Cardiac muscle cell (in vitro differentiated cells and primary cell): Measurements from ENCODE around the gene PUM2. TPM values are rescaled to one million over a fixed set of nuclear protein-coding genes. Genes with fewer than 3 reads are reported as not detected.

ENCODE experiments used
- DNase-seq, 2 donors: peaks; one replicate each; pipeline versions ENCODE4 v3.0.0 to v3.0.0-alpha.2; 2010 to 2017; ENCODE audit warnings: low read depth in 1 of 2, low spot score in 1 of 2
- H3K27ac ChIP-seq: fragments of 200-600 bp; sonication (generic); 2 replicates; pipeline ENCODE4 v1.5.1; 2016
- H3K27me3 ChIP-seq: fragments of 200-600 bp; sonication (generic); 2 replicates; pipeline ENCODE4 v1.6.0; 2016; ENCODE audit warnings: control low read depth
- H3K36me3 ChIP-seq: fragments of 200-600 bp; sonication (generic); 2 replicates; pipeline ENCODE4 v1.5.1; 2016; ENCODE audit warnings: control low read depth
- H3K4me1 ChIP-seq: fragments of 200-600 bp; sonication (generic); 2 replicates; pipeline ENCODE4 v1.8.1; 2017; ENCODE audit warnings: low read depth, mild to moderate bottlenecking, mixed run types
- H3K4me3 ChIP-seq: fragments of 200-600 bp; sonication (generic); 2 replicates; pipeline ENCODE4 v1.5.1; 2016; ENCODE audit warnings: mild to moderate bottlenecking
- H3K9me3 ChIP-seq: fragments of 200-600 bp; sonication (generic); 2 replicates; pipeline ENCODE4 v1.5.1; 2017; ENCODE audit warnings: low read depth, mild to moderate bottlenecking, control low read depth
- polyA plus RNA-seq: library from polyadenylated mRNA; unstranded; fragments of >200 nt; fragmentation: Nextera tagmentation; extraction: Ambion mirVana; gene quantifications from 2 replicates; pipeline ENCODE4 v1.2.1, GENCODE V29; 2016
- total RNA-seq: library from RNA; depleted of rRNA; stranded (reverse); fragments of >200 nt; gene quantifications from 2 replicates; pipeline ENCODE4 v1.2.3, GENCODE V29; 2016
- TF ChIP-seq, protein P1 (sequence below): IDR thresholded peaks from 2 replicates; pipeline ENCODE4 v1.5.1; 2012; ENCODE audit warnings: low read depth, mild to moderate bottlenecking, low read length

The PUM2 gene
- total and polyA plus RNA-seq, 2 experiments from 2014 or later, result 20.1 to 35.8 TPM

- TF ChIP-seq, protein P1, sequence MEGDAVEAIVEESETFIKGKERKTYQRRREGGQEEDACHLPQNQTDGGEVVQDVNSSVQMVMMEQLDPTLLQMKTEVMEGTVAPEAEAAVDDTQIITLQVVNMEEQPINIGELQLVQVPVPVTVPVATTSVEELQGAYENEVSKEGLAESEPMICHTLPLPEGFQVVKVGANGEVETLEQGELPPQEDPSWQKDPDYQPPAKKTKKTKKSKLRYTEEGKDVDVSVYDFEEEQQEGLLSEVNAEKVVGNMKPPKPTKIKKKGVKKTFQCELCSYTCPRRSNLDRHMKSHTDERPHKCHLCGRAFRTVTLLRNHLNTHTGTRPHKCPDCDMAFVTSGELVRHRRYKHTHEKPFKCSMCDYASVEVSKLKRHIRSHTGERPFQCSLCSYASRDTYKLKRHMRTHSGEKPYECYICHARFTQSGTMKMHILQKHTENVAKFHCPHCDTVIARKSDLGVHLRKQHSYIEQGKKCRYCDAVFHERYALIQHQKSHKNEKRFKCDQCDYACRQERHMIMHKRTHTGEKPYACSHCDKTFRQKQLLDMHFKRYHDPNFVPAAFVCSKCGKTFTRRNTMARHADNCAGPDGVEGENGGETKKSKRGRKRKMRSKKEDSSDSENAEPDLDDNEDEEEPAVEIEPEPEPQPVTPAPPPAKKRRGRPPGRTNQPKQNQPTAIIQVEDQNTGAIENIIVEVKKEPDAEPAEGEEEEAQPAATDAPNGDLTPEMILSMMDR, result no peak
- H3K27ac ChIP-seq, result no peak overlapping the region
- H3K9me3 ChIP-seq, result no peaks in the 10 kb centered on the region
- no peak overlapping the region for H3K4me3 ChIP-seq
- H3K27me3 ChIP-seq, result no peaks in the 10 kb centered on the region
- H3K4me1 ChIP-seq, result peaks cover 19% of the 10 kb centered on the region
- no peak for DNase-seq
- no peaks in the 10 kb centered on the region for H3K36me3 ChIP-seq
These were observed 139.2 kb downstream of the PUM2 start for GRCh38 chr2:20211420-20211819.

GRCh38 chr2:20210462-20210861 is 140.2 kb downstream of the PUM2 start:
- H3K27ac ChIP-seq, result no peak overlapping the region
- peaks cover 19% of the 10 kb centered on the region for H3K4me1 ChIP-seq
- DNase-seq, result no peak
- no peaks in the 10 kb centered on the region for H3K36me3 ChIP-seq
- no peaks in the 10 kb centered on the region for H3K27me3 ChIP-seq
- TF ChIP-seq, protein P1, result no peak
- no peaks in the 10 kb centered on the region for H3K9me3 ChIP-seq
- no peak overlapping the region for H3K4me3 ChIP-seq

DNA sequence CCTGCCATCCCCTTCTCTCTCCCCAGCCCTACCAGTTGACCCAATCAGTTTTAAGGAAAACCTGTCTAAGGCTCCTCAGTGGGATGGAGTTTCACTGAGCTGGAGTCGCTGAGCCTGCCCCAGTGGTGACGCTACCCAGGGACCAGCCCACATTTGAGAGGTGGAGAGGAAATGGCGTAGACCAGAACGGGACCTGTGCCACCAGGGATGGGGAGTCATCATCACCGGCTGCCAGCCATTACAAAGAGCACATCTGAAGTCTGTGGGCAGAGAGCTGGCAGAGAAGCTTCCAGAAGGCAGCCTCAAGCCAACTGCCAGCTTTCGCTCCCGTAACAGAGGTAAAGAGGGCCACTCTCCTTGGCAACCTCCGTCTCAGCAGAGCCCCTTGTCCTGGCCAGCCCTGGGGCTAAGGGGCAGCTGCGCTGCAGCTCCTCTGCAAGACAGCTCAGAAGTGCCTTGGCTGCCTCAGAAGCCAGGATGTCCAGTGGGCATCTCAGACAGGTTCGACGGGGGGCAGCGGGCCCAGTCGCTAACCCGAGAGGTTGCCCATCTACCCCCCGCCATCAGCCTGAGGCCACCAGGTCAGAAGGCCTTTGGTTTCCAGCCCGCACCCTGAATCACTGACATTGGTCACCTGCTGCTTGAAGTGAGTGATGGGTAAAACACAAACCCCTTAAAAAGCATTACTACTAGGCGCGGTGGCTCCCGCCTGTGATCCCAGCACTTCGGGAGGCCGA is 141.1 kb downstream of the PUM2 start:
- H3K27me3 ChIP-seq, result no peaks in the 10 kb centered on the region
- no peaks in the 10 kb centered on the region for H3K36me3 ChIP-seq
- no peaks in the 10 kb centered on the region for H3K9me3 ChIP-seq
- no peak overlapping the region for H3K4me3 ChIP-seq
- no peak overlapping the region for H3K27ac ChIP-seq
- DNase-seq, result no peak
- TF ChIP-seq, protein P1, result no peak
- H3K4me1 ChIP-seq, result peaks cover 19% of the 10 kb centered on the region

DNA sequence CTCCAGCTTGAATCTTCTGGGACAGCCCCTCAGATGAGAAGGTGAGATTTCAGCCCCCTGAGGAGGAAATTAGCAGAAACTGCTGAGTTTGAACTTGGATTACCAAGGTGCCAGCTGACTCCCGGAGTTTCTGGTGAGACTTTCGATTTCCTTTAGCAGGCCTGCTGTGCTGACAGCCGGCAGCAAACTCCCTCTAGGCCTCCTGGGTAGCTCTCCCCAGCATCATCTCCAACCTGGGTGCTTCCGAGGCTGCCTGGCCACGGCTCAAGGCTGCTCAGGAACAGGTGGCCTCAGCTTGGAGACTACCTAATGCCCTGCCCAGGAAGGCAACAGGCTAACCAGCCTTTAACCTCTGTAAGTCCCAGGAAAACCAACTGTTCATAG is 142.2 kb downstream of the PUM2 start:
- H3K4me1 ChIP-seq, result peaks cover 15% of the 10 kb centered on the region
- TF ChIP-seq, protein P1, result no peak
- DNase-seq, result no peak
- no peaks in the 10 kb centered on the region for H3K9me3 ChIP-seq
- no peak overlapping the region for H3K27ac ChIP-seq
- no peak overlapping the region for H3K4me3 ChIP-seq
- H3K27me3 ChIP-seq, result no peaks in the 10 kb centered on the region
- no peaks in the 10 kb centered on the region for H3K36me3 ChIP-seq

DNA sequence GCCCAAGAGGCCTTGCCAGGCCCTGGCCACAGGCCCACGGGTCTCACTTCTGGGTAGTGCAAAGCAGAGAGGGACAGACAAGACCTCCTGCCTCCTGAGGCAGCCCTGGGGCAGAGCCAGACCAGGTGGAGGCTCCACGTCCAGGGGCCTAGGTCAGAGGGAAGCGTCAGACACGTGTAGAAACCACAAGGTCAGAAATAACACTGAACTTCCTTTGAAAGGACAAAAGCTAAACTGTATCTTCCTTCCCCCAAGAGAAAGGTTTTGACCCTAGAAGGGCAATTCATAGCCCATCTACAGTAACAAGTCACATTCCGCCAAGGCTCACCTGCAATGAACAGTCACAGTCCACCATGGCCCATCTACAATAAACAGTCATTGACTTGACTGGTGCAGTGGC is 143.6 kb downstream of the PUM2 start:
- Histone ChIP-seq H3K4me3 (no peak overlapping the region), H3K27me3 (no peaks in the 10 kb centered on the region), H3K9me3 (no peaks in the 10 kb centered on the region), H3K36me3 (no peaks in the 10 kb centered on the region), H3K4me1 (peaks cover 2% of the 10 kb centered on the region), H3K27ac (no peak overlapping the region)
- DNase-seq, result no peak
- TF ChIP-seq, protein P1, result no peak
